HG03342 (cell line): Measurements from ENCODE around the gene ENPP1.

Experiments
- ATAC-seq: cut with Tn5 transposase; IDR thresholded peaks from one replicate; pipeline ENCODE4 v1.9.1; 2021; ENCODE audit warnings: mild to moderate bottlenecking, moderate library complexity; ENCODE audit not compliant: unreplicated experiment

The ENPP1 gene

GRCh38 chr6:131807644-131808459, at the start of gene ENPP1:
Gene ENPP1, plus strand, starts transcription at chr6:131808020. Its CDS starts 16 bp downstream, at chr6:131808036.
- peak; percentile 63 for ATAC-seq

GRCh38 chr6:131758920-131759319, 48.9 kb upstream of the ENPP1 start:
- no peak for ATAC-seq

- no peak for ATAC-seq
Observed at GRCh38 chr6:131761060-131761761, 46.6 kb upstream of the ENPP1 start.

- ATAC-seq = no peak
Observed at GRCh38 chr6:131761762-131762067, 46.1 kb upstream of the ENPP1 start.

GRCh38 chr6:131762984-131763383, 44.8 kb upstream of the ENPP1 start:
- ATAC-seq = no peak

- ATAC-seq = no peak
Observed at GRCh38 chr6:131763749-131764148, 44.1 kb upstream of the ENPP1 start.

- no peak for ATAC-seq
Observed at GRCh38 chr6:131764350-131764749, 43.5 kb upstream of the ENPP1 start.

- ATAC-seq = no peak
Observed at GRCh38 chr6:131765081-131765803, 42.6 kb upstream of the ENPP1 start.

- ATAC-seq = no peak
Observed at GRCh38 chr6:131765804-131766135, 42.0 kb upstream of the ENPP1 start.

- ATAC-seq = no peak
Observed at GRCh38 chr6:131766631-131767030, 41.2 kb upstream of the ENPP1 start.

GRCh38 chr6:131768964-131769363, 38.9 kb upstream of the ENPP1 start:
- no peak for ATAC-seq

GRCh38 chr6:131769385-131770141, 38.3 kb upstream of the ENPP1 start:
- ATAC-seq = no peak

- no peak for ATAC-seq
Observed at GRCh38 chr6:131770776-131771175, 37.0 kb upstream of the ENPP1 start.

GRCh38 chr6:131773284-131773950, 34.4 kb upstream of the ENPP1 start:
- ATAC-seq = no peak

- ATAC-seq = no peak
Observed at GRCh38 chr6:131775886-131776285, 31.9 kb upstream of the ENPP1 start.

- ATAC-seq = no peak
Observed at GRCh38 chr6:131776985-131777384, 30.8 kb upstream of the ENPP1 start.

GRCh38 chr6:131778169-131778568, 29.7 kb upstream of the ENPP1 start:
- no peak for ATAC-seq

GRCh38 chr6:131779304-131779703, 28.5 kb upstream of the ENPP1 start:
- no peak for ATAC-seq

GRCh38 chr6:131780600-131780999, 27.2 kb upstream of the ENPP1 start:
- ATAC-seq = no peak

- ATAC-seq = no peak
Observed at GRCh38 chr6:131781687-131782086, 26.1 kb upstream of the ENPP1 start.

GRCh38 chr6:131782764-131783163, 25.1 kb upstream of the ENPP1 start:
- ATAC-seq = no peak
